Cardiac septum (tissue), 1 donor: ENCODE data around the gene RD3L. TPM values are rescaled to one million over a fixed set of nuclear protein-coding genes. Genes with fewer than 3 reads are reported as not detected.
A peak's percentile ranks its signal among the peaks of the same experiment; 100 is the strongest.
"Not testable (repeated sequence)": the region's sequence is repeated elsewhere in the genome, so short reads cannot be mapped to it uniquely, and the experiment has no call there.

Experiments used
- DNase-seq: peaks from one replicate; pipeline ENCODE4 v3.0.0-alpha.2; 2020; ENCODE audit warnings: low spot score
- intact Hi-C: fragments of 100-400 bp; cut with DNase I; formaldehyde crosslinking; loops from one replicate; pipeline ENCODE4 v1.14.0; 2022
- total RNA-seq: library from RNA; stranded (reverse); fragmentation: NEBNext Ultra II Directional; extraction: Animal tissue kit (Norgen Biotek cat#: 25700); gene quantifications from one replicate; pipeline ENCODE4 v1.2.1, GENCODE V29; 2021
- donor health status: DM: no; HTN: no; CAD: no.

Gene RD3L
- total RNA-seq, 1 donor from 2014 or later = 13.1 TPM

GRCh38 chr14:103930051-103930604 is 12.2 kb downstream of the RD3L start:
- DNase-seq = no peak
- intact Hi-C loops = no loop called here

GRCh38 chr14:103928011-103928890 is 14.1 kb downstream of the RD3L start, which contains the start of gene TDRD9:
TSS of gene TDRD9 (plus strand) at chr14:103928456. CDS start at chr14:103928510, 54 bp downstream.
- intact Hi-C loops = no loop called here
- DNase-seq = no peak

DNA sequence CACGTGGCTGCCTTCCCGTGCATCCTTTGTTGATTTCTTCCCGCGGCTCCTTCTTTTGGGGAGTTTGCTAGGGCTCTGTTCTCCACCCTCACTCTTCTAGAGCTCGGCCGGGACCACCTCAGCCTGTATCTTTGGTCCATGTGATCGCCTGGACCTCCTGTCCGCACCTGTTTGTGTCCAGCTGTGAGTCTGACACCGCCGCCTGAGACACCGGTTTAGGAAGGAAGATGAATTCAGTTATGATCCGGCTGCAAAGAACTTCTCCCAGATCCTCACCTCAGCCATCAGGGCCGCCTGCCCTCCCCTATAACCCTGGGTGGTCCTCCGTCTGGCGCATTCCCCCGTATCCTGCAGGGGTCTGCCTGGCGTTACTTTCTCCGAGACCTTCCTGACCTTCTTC is 14.8 kb downstream of the RD3L start:
- DNase-seq = no peak
- intact Hi-C loops = no loop called here

DNA sequence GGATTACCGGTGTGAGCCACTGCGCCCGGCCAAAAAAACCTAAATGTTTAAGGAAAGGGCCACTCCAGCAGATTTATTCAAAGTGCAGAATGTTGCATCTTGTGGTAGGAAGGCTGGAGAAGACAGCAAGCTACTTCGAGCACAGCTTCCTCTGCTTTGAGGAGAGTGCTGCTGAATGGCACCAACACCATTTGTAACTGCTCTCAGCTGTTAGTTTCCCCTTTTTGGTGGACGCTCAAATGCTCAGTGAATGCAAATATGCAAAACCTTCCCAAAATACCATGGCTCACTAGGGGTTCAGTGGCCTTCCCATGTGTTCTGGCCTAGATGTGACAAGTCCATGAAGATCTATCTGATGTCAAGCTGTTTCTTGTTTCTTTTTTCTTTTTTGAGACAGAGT is 17.0 kb downstream of the RD3L start:
- intact Hi-C loops = no loop called here
- no peak for DNase-seq

DNA sequence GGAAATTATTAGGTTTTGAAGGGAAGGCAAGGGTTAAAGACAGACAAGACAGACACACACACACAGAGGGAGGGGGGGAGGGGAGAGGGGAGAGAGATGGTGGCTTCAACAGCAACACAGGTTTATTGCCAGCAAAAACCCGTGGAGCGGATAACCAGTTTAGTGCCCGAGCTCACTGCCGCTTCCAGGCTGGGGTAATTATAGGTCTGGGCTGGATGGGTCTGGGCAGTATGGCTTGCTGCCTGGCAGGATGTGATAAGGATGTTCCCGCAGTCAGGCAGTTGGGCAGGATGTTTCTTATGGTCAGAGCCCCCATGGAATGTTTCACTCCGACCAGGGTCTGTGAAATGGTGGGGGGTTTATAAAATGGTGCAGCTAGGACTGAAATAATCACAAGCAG is 18.5 kb downstream of the RD3L start:
- intact Hi-C loops = loop anchor here (1.0 kb wide), 1 partner anchor 17 kb away; no protein-coding TSS in a partner anchor
- peak; percentile 82 for DNase-seq

- DNase-seq, intact Hi-C loops: not testable (repeated sequence)
Measured at GRCh38 chr14:103921855-103922200, 20.5 kb downstream of the RD3L start.

DNA sequence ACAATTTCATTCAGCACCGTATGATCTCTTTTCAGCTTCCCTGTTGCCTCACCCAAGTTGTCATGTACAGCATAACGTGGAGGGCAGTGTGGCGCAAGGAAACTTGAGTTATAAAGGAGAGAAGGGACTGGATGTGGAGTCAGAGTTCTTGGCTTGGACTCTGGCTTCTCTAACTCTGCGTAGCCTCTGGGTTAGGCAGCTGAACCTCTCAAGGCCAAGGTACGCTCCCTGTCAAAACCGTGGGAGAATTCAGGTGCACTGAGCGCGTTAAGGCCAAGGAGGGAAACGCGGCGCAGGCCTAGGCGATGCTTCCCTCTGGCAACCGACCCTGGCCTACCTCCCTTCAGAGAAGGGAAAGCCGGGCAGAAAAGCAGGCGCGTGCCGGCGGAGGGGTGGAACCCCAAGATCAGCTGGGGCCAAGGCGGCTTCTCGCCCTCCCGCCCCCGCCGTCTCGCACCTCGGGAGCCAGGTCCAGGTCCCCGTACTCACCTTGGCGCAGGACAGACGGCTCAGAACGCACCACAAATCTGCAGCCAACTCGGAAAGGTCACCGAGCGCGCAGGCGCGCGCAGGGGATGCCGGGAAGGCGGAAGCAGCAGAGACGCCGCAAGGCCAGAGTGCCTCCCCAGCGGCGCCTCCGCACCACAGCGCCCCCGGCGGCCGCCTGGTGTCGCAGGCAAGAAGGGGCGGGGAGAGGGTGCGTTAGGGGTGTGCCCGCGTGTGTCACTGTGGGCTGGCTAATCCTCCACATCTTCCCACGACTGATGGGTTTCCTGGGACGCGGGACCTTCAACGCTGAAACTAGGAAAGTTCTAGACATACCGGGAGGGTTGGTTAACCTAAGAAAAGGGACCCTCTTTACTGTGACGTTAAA is 21.1 kb downstream of the RD3L start:
- intact Hi-C loops = no loop called here
- peak; percentile 98 for DNase-seq

DNA sequence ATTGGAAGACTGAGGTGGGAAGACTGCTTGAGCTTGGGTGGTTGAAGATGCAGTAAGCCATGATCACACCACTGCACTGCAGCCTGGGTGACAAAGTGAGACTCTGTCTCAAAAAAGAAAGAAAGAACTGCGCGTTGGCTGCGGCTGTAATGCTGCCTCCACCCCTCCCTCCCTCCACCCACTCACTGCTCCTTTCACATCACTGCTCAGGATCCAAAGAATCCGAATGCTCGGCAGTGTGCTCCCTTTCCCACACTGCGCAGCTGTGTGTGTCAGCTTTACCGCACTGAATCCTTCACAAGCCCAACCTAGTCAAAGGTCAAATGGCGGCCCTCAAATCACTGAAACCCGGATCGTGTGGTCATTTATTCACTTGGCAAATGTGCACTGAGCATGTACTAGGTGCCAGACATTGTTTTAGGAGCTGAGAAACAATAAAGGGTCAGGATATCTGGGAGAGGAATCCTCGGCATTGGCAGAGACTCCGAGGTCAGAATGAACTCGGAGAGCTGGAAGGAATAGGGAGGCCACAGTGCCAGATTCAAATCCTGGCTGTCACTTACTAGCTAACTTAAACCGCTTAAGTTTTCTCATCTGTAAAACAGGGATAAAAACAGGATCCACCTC is 25.6 kb downstream of the RD3L start:
- intact Hi-C loops = no loop called here
- no peak for DNase-seq

- DNase-seq = no peak
- intact Hi-C loops = no loop called here
Measured at GRCh38 chr14:103915616-103916015, 26.7 kb downstream of the RD3L start.

- DNase-seq = no peak
- intact Hi-C loops = loop anchor here (1.0 to 5.0 kb wide), 2 partner anchors 103 to 339 kb away; no protein-coding TSS in a partner anchor
Measured at GRCh38 chr14:103910984-103911383, 31.3 kb downstream of the RD3L start.

- intact Hi-C loops = loop anchor here (1.0 to 5.0 kb wide), 2 partner anchors 102 to 338 kb away; no protein-coding TSS in a partner anchor
Measured at GRCh38 chr14:103910262-103910935, 31.9 kb downstream of the RD3L start.

GRCh38 chr14:103909531-103910261 is 32.6 kb downstream of the RD3L start:
- DNase-seq = no peak
- intact Hi-C loops = loop anchor here (1.0 to 5.0 kb wide), 2 partner anchors 101 to 337 kb away; no protein-coding TSS in a partner anchor

More at GRCh38 chr14:103910262-103910935, 31.9 kb downstream of the RD3L start:
- peak; percentile 90 for DNase-seq

- DNase-seq = no peak
- intact Hi-C loops = no loop called here
Measured at GRCh38 chr14:103908580-103908979, 33.7 kb downstream of the RD3L start.

DNA sequence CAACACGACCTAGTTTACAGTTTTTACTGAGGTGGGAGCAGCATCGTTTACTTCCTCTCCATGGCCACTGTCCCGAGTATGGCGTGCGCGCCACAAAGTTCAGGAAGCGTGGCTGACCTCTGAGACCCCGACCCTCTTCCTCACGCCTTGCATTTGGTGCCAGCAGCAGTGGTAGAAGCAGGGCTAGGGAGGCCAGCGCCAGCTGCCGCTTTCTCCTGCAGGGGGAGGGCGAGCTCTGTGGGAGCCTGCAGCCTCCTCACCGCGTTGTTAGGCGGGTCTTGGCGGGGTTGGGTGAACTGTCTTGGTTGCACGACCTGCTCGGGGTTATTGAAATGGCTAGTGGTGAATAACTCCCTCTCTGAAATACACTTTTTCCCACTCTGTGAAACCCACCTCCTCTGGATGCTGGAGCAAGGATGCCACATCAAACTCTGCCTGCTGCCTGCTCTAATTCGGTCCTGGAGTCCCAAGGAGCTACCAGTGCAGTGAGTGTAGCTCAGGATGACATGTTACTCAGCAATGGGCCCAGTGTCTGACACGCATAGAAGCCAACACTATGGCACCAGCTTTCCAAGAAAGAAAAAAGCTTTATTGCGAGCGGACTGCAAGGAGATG is 36.4 kb downstream of the RD3L start:
- no peak for DNase-seq
- intact Hi-C loops = no loop called here

GRCh38 chr14:103904493-103905107 is 37.7 kb downstream of the RD3L start:
- intact Hi-C loops = loop anchor here (5.0 kb wide), 1 partner anchor 78 kb away; no protein-coding TSS in a partner anchor
- DNase-seq = no peak

DNA sequence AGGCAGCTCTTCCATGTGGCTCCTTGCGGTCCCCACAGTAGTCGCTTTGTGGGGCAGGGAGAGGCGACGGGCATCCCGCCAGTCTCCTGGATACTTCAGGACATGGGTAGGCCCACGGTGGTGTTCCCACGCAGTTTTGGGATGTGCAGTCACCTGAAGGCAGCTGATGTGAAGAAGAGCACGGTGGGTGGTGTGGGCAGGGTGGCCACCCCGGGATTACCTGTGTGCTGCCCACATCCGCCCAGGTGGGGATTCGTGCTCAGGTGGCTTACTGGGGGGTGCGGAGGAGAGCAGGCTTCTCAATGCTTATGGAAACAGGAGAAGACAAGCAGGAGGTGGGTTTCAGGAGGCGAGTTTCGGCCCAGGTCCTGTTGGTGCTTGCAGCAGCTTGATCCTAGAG is 42.5 kb downstream of the RD3L start:
- no peak for DNase-seq

DNA sequence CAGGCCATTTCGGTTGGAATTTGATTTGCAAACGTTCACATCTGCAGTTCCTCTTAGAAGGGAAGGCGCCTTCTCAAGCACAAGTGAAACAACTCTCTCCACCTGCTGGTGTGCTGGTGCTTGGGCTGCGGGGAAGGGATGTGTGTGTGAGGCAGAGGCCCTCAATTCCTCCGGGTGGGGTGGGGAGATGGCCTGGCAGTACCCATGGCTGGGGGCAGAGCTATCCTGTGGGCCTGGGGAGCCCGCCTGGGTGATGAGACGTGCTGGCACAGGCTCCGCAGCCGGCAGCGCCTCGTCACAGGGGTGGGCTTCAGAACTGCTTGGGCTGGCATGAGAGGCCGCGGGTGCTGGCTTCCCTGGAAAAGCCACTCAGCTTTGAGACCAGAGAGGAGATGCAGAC is 43.0 kb downstream of the RD3L start:
- DNase-seq = no peak
- intact Hi-C loops = no loop called here

More for the DNA sequence above, 42.5 kb downstream of the RD3L start:
- intact Hi-C loops = loop anchor here (5.0 kb wide), 1 partner anchor 82 kb away; no protein-coding TSS in a partner anchor
